ENCODE measurements around the gene ADISSP. TPM values are rescaled to one million over a fixed set of nuclear protein-coding genes. Genes with fewer than 3 reads are reported as not detected.
A peak's percentile ranks its signal among the peaks of the same experiment; 100 is the strongest.

Gene ADISSP
- total RNA-seq, 1 donor from 2014 or later: 23.5 TPM

DNA sequence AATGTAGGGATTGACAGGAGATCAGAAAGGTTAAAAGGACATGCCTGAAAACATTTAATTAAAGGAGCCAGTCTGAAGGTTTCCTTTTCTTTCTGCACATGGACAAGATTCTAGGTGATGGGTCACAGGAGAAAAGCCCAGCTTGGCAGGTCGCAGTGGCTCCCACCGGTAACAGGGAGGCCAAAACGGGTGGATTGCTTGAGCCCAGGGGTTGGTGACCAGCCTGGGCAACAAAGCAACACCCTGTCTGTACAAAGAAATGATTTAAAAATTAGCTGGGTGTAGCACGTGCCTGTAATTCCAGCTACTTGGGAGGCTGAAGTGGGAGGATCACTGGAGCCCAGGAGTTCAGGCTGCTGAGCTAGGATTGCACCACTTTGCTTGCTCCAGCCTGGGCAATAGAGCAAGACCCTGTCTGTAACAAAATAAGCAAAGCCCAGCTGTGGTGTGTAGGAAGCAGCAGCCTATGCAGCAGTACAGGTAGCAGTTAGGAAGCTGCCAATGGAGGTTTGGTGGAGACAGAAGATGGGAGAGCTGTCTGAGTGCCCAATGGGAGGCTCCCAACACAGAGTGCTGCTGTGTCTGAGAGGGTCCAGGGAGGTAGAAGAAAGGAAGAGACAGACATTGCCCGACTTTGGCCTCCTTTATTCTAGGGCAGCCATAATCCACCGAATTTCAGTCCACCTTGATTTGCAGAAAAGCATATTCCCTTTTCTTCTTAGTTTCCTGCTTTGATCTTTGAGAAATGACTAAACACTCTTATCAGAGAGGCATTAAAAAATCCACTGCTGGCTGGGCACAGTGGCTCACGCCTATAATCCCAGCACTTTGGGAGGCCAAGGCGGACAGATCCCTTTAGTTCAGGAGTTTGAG, 45.7 kb upstream of the ADISSP start:
- no peaks in the 10 kb centered on the region for H3K27me3 Mint-ChIP-seq (ENCODE audit: low read depth)
- peak overlapping the region; percentile 70 for H3K27ac Mint-ChIP-seq (ENCODE audit: unreplicated experiment)
- TF ChIP-seq, protein P1, sequence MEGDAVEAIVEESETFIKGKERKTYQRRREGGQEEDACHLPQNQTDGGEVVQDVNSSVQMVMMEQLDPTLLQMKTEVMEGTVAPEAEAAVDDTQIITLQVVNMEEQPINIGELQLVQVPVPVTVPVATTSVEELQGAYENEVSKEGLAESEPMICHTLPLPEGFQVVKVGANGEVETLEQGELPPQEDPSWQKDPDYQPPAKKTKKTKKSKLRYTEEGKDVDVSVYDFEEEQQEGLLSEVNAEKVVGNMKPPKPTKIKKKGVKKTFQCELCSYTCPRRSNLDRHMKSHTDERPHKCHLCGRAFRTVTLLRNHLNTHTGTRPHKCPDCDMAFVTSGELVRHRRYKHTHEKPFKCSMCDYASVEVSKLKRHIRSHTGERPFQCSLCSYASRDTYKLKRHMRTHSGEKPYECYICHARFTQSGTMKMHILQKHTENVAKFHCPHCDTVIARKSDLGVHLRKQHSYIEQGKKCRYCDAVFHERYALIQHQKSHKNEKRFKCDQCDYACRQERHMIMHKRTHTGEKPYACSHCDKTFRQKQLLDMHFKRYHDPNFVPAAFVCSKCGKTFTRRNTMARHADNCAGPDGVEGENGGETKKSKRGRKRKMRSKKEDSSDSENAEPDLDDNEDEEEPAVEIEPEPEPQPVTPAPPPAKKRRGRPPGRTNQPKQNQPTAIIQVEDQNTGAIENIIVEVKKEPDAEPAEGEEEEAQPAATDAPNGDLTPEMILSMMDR (IDR thresholded peaks at IDR 0.05): no peak
- H3K36me3 Mint-ChIP-seq (ENCODE audit: low read depth): peaks cover 1% of the 10 kb centered on the region
- no peak for DNase-seq (ENCODE audit: low spot score)
- no peak overlapping the region for H3K4me3 Mint-ChIP-seq (ENCODE audit: unreplicated experiment)
- peaks cover 44% of the 10 kb centered on the region for H3K4me1 Mint-ChIP-seq (ENCODE audit: low read depth)
- H3K9me3 Mint-ChIP-seq (ENCODE audit: low read depth): peaks cover under 1% of the 10 kb centered on the region

DNA sequence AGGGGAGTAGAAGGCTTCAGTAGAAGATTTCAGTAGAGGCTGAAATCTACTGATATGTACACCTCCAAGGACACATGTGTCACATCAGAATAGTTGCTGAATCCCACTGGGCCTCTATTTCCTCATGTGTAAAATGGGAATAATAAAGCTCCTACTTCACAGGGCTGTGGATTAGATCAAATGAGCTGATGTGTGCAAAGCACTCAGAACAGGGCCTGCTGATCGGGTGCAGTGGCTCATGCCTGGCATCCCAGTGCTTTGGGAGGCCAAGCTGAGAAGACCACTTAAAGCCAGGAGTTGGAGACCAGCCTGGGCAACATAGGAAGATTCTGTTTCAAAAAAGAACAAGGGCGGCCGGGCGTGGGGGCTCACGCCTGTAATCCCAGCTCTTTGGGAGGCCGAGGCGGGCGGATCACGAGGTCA, 44.7 kb upstream of the ADISSP start:
- H3K27ac Mint-ChIP-seq (ENCODE audit: unreplicated experiment): peak overlapping the region; percentile 99
- H3K36me3 Mint-ChIP-seq (ENCODE audit: low read depth): peaks cover 1% of the 10 kb centered on the region
- TF ChIP-seq, protein P1 (IDR thresholded peaks at IDR 0.05): no peak
- H3K27me3 Mint-ChIP-seq (ENCODE audit: low read depth): no peaks in the 10 kb centered on the region
- no peak for DNase-seq (ENCODE audit: low spot score)
- H3K9me3 Mint-ChIP-seq (ENCODE audit: low read depth): peaks cover 2% of the 10 kb centered on the region
- H3K4me3 Mint-ChIP-seq (ENCODE audit: unreplicated experiment): no peak overlapping the region
- H3K4me1 Mint-ChIP-seq (ENCODE audit: low read depth): peaks cover 51% of the 10 kb centered on the region

GRCh38 chr20:3811467-3812258, 44.1 kb upstream of the ADISSP start:
- peaks cover 1% of the 10 kb centered on the region for H3K36me3 Mint-ChIP-seq (ENCODE audit: low read depth)
- peak overlapping the region; percentile 99 for H3K27ac Mint-ChIP-seq (ENCODE audit: unreplicated experiment)
- DNase-seq (ENCODE audit: low spot score): peak; percentile 99
- peaks cover 2% of the 10 kb centered on the region for H3K9me3 Mint-ChIP-seq (ENCODE audit: low read depth)
- H3K4me1 Mint-ChIP-seq (ENCODE audit: low read depth): peaks cover 57% of the 10 kb centered on the region
- H3K27me3 Mint-ChIP-seq (ENCODE audit: low read depth): no peaks in the 10 kb centered on the region
- TF ChIP-seq, protein P1 (IDR thresholded peaks at IDR 0.05): no peak
- peak overlapping the region; percentile 69 for H3K4me3 Mint-ChIP-seq (ENCODE audit: unreplicated experiment)

DNA sequence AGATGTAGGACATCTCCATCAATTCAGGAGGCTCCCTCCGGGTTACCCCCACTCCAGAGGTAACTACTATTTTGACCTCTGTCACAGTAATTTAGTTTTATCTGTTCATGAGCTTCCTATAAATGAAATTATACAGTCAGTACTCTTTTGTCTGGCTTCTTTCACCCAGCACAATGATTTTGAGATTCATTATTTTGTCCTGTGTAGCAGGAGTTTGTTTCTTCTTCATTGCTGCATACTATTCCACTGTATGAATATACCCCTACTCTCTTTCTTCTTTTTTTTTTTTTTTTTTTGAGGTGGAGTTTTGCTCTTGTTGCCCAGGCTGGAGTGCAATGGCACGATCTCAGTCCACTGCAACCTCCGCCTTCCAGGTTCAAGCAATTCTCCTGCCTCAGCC, 41.0 kb upstream of the ADISSP start:
- peak overlapping the region; percentile 98 for H3K27ac Mint-ChIP-seq (ENCODE audit: unreplicated experiment)
- no peak for DNase-seq (ENCODE audit: low spot score)
- TF ChIP-seq, protein P1 (IDR thresholded peaks at IDR 0.05): no peak
- peaks cover 2% of the 10 kb centered on the region for H3K9me3 Mint-ChIP-seq (ENCODE audit: low read depth)
- peaks cover 20% of the 10 kb centered on the region for H3K36me3 Mint-ChIP-seq (ENCODE audit: low read depth)
- H3K27me3 Mint-ChIP-seq (ENCODE audit: low read depth): no peaks in the 10 kb centered on the region
- H3K4me1 Mint-ChIP-seq (ENCODE audit: low read depth): peaks cover 80% of the 10 kb centered on the region
- H3K4me3 Mint-ChIP-seq (ENCODE audit: unreplicated experiment): peak overlapping the region; percentile 33

DNA sequence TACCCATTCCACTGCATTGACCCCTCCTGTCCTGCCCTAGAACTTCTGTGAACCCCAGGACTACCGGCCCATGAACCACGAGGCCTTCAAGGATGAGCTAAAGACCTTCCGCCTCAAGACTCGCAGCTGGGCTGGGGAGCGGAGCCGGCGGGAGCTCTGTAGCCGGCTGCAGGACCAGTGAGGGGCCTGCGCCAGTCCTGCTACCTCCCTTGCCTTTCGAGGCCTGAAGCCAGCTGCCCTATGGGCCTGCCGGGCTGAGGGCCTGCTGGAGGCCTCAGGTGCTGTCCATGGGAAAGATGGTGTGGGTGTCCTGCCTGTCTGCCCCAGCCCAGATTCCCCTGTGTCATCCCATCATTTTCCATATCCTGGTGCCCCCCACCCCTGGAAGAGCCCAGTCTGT, 37.2 kb upstream of the ADISSP start:
- TF ChIP-seq, protein P1 (IDR thresholded peaks at IDR 0.05): no peak
- Mint-ChIP-seq H3K4me3 (ENCODE audit: unreplicated experiment) (no peak overlapping the region), H3K4me1 (ENCODE audit: low read depth) (peaks cover 56% of the 10 kb centered on the region), H3K27me3 (ENCODE audit: low read depth) (no peaks in the 10 kb centered on the region), H3K27ac (ENCODE audit: unreplicated experiment) (peak overlapping the region; percentile 98), H3K9me3 (ENCODE audit: low read depth) (peaks cover 2% of the 10 kb centered on the region), H3K36me3 (ENCODE audit: low read depth) (peaks cover 35% of the 10 kb centered on the region)
- peak; percentile 63 for DNase-seq (ENCODE audit: low spot score)
